Measurements from ENCODE around the gene LAD1. TPM values are rescaled to one million over a fixed set of nuclear protein-coding genes. Genes with fewer than 3 reads are reported as not detected.

The LAD1 gene
- total RNA-seq, 1 experiment from 2014 or later: not detected

DNA sequence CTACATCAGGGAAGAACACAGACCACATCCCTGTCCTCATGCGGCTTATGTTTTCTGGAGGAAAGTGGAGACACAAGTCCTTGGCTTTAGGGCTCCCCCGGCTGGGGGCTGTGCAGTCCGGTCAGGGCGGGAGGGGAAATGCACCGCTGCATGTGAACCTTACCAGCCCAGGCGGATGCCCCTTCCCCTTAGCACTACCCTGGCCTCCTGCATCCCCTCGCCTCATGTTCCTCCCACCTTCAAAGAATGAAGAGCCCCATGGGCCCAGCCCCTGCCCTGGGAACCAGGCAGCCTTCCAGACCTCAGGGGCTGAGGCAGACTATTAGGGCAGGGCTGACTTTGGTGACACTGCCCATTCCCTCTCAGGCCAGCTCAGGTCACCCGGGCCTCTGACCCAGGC, 67.1 kb downstream of the LAD1 start:
- no peak overlapping the region for H3K4me3 ChIP-seq
- H3K27me3 ChIP-seq: no peaks in the 10 kb centered on the region
- no peak for DNase-seq
- no peaks in the 10 kb centered on the region for H3K36me3 ChIP-seq
- no peaks in the 10 kb centered on the region for H3K9me3 ChIP-seq

DNA sequence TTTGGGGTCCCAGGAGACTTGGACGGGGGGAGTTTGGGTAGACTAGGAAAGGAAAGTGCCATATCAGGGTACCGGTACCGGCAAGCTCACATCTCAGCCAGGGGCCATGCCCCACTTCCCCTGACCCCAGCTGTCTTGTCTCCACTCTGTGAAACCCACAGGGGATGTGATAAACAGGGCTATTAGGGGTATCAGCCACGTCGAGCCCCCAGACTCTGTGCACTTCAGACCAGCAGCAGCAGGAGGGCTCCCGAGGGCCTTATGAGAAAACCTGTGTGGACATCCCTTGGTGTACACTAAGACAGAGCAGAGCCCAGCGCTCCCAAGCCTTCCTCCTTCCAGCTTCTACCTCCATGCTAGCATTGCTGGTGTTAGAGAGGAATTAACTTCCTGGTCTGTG, 68.0 kb downstream of the LAD1 start:
- no peak overlapping the region for H3K4me3 ChIP-seq
- no peak for DNase-seq
- H3K27me3 ChIP-seq: no peaks in the 10 kb centered on the region
- no peaks in the 10 kb centered on the region for H3K36me3 ChIP-seq
- H3K9me3 ChIP-seq: no peaks in the 10 kb centered on the region

Other genes starting within 250 kb of the LAD1 start
- 75.3 and 118 TPM in 2 replicates for gene TMEM9, start 244.8 kb downstream of the LAD1 start, total RNA-seq (2014; rRNA removed; shearing (Covaris generic); ENCODE audit: low replicate concordance)
- gene IGFN1, start 208.5 kb downstream of the LAD1 start, total RNA-seq (2014; rRNA removed; shearing (Covaris generic); ENCODE audit: low replicate concordance): 0.16 TPM in 1 of 2 replicates, not detected in the other
- not detected in 2 replicates for gene PKP1, start 115.8 kb downstream of the LAD1 start, total RNA-seq (2014; rRNA removed; shearing (Covaris generic); ENCODE audit: low replicate concordance)
- not detected in 2 replicates for gene TNNT2, start 21.6 kb downstream of the LAD1 start, total RNA-seq (2014; rRNA removed; shearing (Covaris generic); ENCODE audit: low replicate concordance)
- not detected in 2 replicates for gene TNNI1, start 22.4 kb upstream of the LAD1 start, total RNA-seq (2014; rRNA removed; shearing (Covaris generic); ENCODE audit: low replicate concordance)
- 51.7 and 72.2 TPM in 2 replicates for gene PHLDA3, start 69.9 kb upstream of the LAD1 start, total RNA-seq (2014; rRNA removed; shearing (Covaris generic); ENCODE audit: low replicate concordance)
- 108 and 190 TPM in 2 replicates for gene CSRP1, start 107.8 kb upstream of the LAD1 start, total RNA-seq (2014; rRNA removed; shearing (Covaris generic); ENCODE audit: low replicate concordance)
- 17.7 and 22.9 TPM in 2 replicates for gene NAV1, start 139.8 kb upstream of the LAD1 start, total RNA-seq (2014; rRNA removed; shearing (Covaris generic); ENCODE audit: low replicate concordance)